ENCODE results near the gene NETO2.

- TF ChIP-seq CTCF (IDR thresholded peaks at IDR 0.05; ENCODE audit: extremely low read depth in 1 of 2, insufficient read depth in 1 of 2, low read depth in 1 of 2, low read length in 2 of 2) (no peak), MAX (IDR thresholded peaks at IDR 0.05; ENCODE audit: insufficient read depth, insufficient read length) (no peak), POLR2AphosphoS5 (IDR thresholded peaks at IDR 0.05; ENCODE audit: insufficient read depth, low read depth, low read length) (no peak), POLR2A (IDR thresholded peaks at IDR 0.05; ENCODE audit: low read depth, low read length) (no peak), EZH2 (IDR thresholded peaks at IDR 0.05; ENCODE audit: borderline replicate concordance, low read depth, low read length, severe bottlenecking) (no peak), FOS (IDR thresholded peaks at IDR 0.05; ENCODE audit: borderline replicate concordance, insufficient read depth, low read length) (no peak), JUN (IDR thresholded peaks at IDR 0.05; ENCODE audit: borderline replicate concordance, insufficient read depth, insufficient read length, low read depth) (no peak)
These were observed 4.1 kb downstream of the NETO2 start for GRCh38 chr16:47139561-47140185.

Measured in endothelial cell of umbilical vein (primary cell).